Astrocyte of the cerebellum (primary cell): ENCODE data around the gene ANKAR.
A peak's percentile ranks its signal among the peaks of the same experiment; 100 is the strongest.
"Not testable (repeated sequence)": the region's sequence is repeated elsewhere in the genome, so short reads cannot be mapped to it uniquely, and the experiment has no call there.

Source experiments
- DNase-seq: peaks from one replicate; pipeline ENCODE4 v3.0.0-alpha.2; 2011; ENCODE audit warnings: low read depth
- H3K4me3 ChIP-seq: 2 replicates; pipeline ENCODE4 v1.5.1; 2011; ENCODE audit warnings: mild to moderate bottlenecking, low read depth, low read length, moderate library complexity
- in situ Hi-C: cut with HindIII; loops from 2 replicates; pipeline ENCODE4 v1.10.0; 2017; ENCODE audit warnings: low sequenced_read_pairs
- TF ChIP-seq, protein P1 (sequence below): IDR thresholded peaks from 2 replicates; pipeline ENCODE4 v1.5.1; 2012; ENCODE audit warnings: low read length, low read depth, moderate library complexity, mild to moderate bottlenecking; ENCODE audit errors: missing control alignments

ANKAR gene

DNA sequence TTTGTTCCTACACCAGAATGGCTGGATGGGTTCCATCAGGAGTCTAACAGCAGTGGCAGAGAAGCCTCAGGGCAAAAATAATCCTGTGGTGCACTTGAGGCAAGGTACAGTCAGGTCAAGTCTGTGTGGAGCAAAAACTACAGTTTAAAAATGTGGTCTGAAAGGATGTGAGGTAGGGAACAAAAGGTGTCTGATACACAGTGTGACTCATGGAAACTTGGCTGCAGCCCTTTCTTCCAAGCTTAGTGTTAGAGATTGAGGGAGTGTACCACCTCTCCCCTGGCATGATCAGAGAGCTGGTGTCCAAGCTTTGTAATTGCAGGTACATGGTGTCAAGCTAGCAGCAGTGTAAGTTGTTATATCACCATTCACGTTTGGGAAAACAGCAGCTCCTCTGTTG, 8.9 kb downstream of the ANKAR start:
- TF ChIP-seq, protein P1, sequence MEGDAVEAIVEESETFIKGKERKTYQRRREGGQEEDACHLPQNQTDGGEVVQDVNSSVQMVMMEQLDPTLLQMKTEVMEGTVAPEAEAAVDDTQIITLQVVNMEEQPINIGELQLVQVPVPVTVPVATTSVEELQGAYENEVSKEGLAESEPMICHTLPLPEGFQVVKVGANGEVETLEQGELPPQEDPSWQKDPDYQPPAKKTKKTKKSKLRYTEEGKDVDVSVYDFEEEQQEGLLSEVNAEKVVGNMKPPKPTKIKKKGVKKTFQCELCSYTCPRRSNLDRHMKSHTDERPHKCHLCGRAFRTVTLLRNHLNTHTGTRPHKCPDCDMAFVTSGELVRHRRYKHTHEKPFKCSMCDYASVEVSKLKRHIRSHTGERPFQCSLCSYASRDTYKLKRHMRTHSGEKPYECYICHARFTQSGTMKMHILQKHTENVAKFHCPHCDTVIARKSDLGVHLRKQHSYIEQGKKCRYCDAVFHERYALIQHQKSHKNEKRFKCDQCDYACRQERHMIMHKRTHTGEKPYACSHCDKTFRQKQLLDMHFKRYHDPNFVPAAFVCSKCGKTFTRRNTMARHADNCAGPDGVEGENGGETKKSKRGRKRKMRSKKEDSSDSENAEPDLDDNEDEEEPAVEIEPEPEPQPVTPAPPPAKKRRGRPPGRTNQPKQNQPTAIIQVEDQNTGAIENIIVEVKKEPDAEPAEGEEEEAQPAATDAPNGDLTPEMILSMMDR, result no peak

DNA sequence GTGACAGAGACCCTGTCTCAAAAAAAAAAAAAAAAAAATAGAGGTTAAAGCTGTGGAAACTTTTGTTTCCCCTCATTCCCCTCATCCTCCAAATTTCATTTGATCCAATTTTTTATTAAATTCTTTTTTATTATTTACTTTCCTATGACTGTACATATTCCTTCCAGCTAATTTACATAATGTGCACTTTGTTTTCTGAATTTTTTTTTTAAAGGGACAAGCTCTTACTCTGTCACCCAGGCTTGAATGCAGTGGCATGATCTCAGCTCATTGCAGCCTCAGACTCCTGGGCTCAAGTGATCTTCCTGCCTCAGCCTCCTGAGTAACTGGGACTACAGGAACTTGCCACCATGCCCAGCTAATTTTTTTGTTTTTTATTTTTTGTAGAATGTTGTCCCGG, 10.3 kb downstream of the ANKAR start:
- TF ChIP-seq, protein P1, result no peak
- H3K4me3 ChIP-seq, result no peak overlapping the region
- in situ Hi-C loops, result no loop called here
- DNase-seq, result no peak

More for the DNA sequence above, 8.9 kb downstream of the ANKAR start:
- no peak for DNase-seq
- no peak overlapping the region for H3K4me3 ChIP-seq
- in situ Hi-C loops, result no loop called here

DNA sequence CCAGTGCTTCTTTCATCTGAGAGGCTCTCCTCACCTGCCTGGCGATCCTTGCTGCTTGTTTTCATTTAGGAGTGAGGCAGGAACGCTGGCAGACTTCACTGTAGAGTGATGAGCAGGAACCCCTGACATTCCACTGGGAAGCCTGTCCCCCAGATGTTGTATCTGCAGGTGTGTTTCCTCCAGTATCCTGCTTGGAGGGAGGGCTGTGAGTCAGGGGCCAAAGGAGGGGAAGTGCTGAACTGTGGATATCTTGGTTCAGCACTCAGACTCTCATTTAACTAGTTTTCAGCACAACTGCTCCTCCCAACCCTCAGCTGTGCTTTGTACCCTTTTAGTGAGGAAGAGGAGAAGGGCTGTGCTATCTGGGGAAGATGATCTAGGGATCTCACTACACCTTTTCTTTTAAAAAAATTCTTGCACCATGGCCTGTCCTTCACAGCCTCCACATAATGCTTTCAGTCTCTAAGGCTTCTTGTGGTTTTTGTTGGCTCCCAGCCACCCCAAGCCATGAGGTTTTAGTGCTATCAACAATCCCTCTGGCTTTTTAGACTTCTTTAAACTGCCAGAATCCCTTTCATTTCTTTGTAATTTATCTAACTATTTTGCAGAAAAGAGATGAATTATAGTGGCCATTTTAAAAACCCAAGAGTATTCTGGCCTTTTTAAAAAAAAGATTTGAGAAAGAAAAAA, 11.2 kb downstream of the ANKAR start:
- H3K4me3 ChIP-seq, result no peak overlapping the region
- TF ChIP-seq, protein P1, result no peak
- in situ Hi-C loops, result no loop called here
- peak; percentile 53 for DNase-seq

DNA sequence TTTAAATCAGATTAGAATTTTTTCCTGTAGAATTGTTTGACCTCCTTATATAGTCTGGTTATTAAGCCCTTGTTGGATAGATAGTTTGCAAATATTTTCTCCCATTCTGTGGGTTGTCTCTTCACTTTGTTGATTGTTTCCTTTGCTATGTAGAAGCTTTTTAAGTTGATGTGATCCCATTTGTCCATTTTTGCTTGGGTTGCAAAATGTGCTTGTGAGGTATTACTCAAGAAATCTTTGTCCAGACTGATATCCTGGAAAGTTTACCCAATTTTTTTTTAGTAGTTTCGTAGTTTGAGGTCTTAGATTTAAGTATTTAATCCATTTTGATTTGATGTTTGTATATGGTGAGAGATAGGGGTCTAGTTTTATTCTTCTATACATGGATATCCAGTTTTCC, 13.3 kb downstream of the ANKAR start:
- DNase-seq, H3K4me3 ChIP-seq, in situ Hi-C loops: not testable (repeated sequence)

DNA sequence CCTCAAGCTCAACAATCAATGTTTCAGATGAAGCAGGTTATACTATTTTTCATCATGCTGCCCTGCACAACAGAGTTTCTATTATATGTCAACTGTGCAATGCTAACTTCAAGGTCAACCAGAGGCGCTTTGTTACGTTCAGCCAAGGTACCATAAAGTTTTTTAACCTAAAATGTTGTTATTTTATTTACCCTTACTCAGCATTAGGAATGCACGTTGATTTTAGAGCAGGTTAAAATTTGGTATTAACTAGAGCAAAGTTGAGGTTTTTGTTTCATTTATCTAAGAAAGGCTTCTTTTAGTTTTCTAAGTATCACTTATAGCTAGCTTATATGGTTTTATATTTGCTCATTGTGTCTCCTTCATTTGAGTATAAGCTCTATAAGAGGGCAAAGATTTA, 21.8 kb downstream of the ANKAR start:
- in situ Hi-C loops, result no loop called here
- TF ChIP-seq, protein P1, result no peak
- H3K4me3 ChIP-seq, result no peak overlapping the region
- DNase-seq, result no peak

DNA sequence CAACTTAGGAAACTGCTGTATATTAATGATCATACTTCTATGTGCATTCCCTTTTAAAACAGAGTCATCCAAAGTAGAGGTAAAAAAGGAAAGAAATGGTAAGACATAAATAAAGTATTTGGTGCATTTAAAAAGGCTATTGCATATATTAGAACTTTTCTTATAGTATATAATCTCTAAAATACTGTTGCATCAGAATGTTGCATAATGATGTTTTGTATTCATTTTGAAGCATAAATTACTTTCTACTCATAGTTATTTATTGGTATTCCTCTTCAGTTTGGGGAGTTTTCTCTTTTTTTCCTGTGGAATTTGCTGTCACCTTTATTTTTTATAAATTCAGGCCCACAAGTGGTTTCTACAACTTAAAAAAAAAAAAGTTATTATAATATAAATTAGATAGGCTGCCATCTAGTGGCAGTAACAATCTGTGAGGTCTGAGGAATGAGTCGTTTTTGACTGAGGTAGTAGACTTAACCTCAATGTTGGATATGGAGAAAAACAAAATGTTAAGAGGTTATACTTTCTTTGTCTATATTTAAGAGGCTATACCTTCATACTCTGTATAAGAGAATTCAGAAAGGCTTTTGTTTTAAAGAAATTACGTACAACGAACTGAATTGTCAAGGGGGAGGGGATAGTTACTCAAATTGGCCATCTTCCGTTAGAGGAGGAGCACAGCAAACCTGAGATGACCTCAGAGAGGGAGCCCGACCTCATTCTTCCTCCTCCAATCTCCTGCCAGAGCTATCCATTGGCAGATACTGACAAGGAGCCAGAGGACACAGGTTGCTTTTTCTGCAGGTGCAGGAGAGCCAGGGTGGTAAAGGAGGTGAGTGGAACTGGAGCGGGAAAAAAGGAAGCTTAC, 23.8 kb downstream of the ANKAR start:
- in situ Hi-C loops, result no loop called here
- TF ChIP-seq, protein P1, result peak; percentile 41
- no peak overlapping the region for H3K4me3 ChIP-seq

DNA sequence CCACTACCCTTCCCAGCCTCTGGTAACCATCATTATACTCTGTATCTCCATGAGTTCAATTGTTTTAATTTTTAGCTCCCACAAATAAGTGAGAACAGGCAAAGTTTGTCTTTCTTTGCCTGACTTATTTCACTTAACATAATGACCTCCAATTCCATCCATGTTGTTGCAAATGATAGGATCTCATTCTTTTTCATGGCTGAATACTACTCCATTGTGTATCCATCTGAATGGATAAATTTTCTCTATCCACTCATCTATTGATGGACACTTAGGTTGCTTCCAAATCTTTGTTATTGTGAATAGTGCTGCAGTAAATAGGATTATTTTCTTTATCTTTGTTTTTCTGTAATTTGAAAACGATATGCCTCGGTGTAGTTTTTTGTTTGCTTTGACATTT, 26.2 kb downstream of the ANKAR start:
- TF ChIP-seq, protein P1, result no peak
- no peak overlapping the region for H3K4me3 ChIP-seq
- no peak for DNase-seq
- in situ Hi-C loops, result no loop called here

More for the DNA sequence above, 23.8 kb downstream of the ANKAR start:
- DNase-seq, result peak; percentile 29
